CD4-positive, alpha-beta T cell (primary cell): ENCODE data around the gene SKIL. TPM values are rescaled to one million over a fixed set of nuclear protein-coding genes. Genes with fewer than 3 reads are reported as not detected.

Experiments
- ATAC-seq: fragments of 200-7000 bp; cut with Tn5 transposase; one replicate; pipeline ENCODE4 v1.10.0; 2022; ENCODE audit warnings: mild to moderate bottlenecking; ENCODE audit not compliant: poor library complexity
- CTCF ChIA-PET: fragments of 350-600 bp; sonication (Branson Sonifier 250); formaldehyde crosslinking; loops from one replicate; lab custom pipeline; 2021; ENCODE audit warnings: antibody characterized with exemption, inconsistent platforms; lab: Charles Lee
- POLR2A ChIA-PET: fragments of 350-600 bp; sonication (Branson Sonifier 250); formaldehyde crosslinking; loops from one replicate; lab custom pipeline; 2021; ENCODE audit warnings: antibody characterized with exemption, inconsistent platforms; lab: Charles Lee
- DNase-seq, 14 experiments: peaks; one replicate each; pipeline ENCODE4 v3.0.0-alpha.2; 2013 to 2020; ENCODE audit warnings: mixed read lengths in 2 of 14
- H3K27ac ChIP-seq, 2 donors: one replicate each; pipeline versions ENCODE4 v1.5.1 to v1.7.0; 2013; ENCODE audit warnings: low read length in 2 of 2, low read depth in 1 of 2, mild to moderate bottlenecking in 1 of 2
- H3K27me3 ChIP-seq, 2 experiments: 1 replicate in 1 of 2; 2 replicates in 1 of 2; pipeline versions ENCODE4 v1.6.1 to v1.7.0; 2013; ENCODE audit warnings: low read length in 2 of 2, control low read depth in 1 of 2, mild to moderate bottlenecking in 1 of 2, moderate library complexity in 1 of 2; ENCODE audit not compliant: insufficient read depth in 2 of 2, control insufficient read depth in 1 of 2
- H3K36me3 ChIP-seq: one replicate; pipeline ENCODE4 v1.6.1; 2013; ENCODE audit warnings: low read length, control low read depth; ENCODE audit not compliant: insufficient read depth
- H3K4me1 ChIP-seq: one replicate; pipeline ENCODE4 v1.6.1; 2013; ENCODE audit warnings: low read length, control low read depth; ENCODE audit not compliant: insufficient read depth
- H3K4me3 ChIP-seq: one replicate; pipeline ENCODE4 v1.5.1; 2013; ENCODE audit warnings: mild to moderate bottlenecking, low read length, moderate library complexity
- H3K9me3 ChIP-seq, 2 experiments: 1 replicate in 1 of 2; 2 replicates in 1 of 2; pipeline versions ENCODE4 v1.6.1 to v1.7.0; 2013; ENCODE audit warnings: low read length in 2 of 2, mild to moderate bottlenecking in 2 of 2, control low read depth in 1 of 2, moderate library complexity in 1 of 2; ENCODE audit not compliant: control insufficient read depth in 1 of 2, insufficient read depth in 1 of 2
- H3K27ac Mint-ChIP-seq: one replicate; pipeline ENCODE4 v1.8.0; 2020; ENCODE audit warnings: mixed read lengths
- H3K27me3 Mint-ChIP-seq: one replicate; pipeline ENCODE4 v1.8.0; 2021; ENCODE audit warnings: mixed read lengths
- H3K36me3 Mint-ChIP-seq: one replicate; pipeline ENCODE4 v1.8.0; 2021; ENCODE audit warnings: low read depth, mixed read lengths
- H3K4me1 Mint-ChIP-seq: one replicate; pipeline ENCODE4 v1.8.0; 2021; ENCODE audit warnings: low read depth, mixed read lengths
- H3K4me3 Mint-ChIP-seq: one replicate; pipeline ENCODE4 v1.8.0; 2020; ENCODE audit warnings: mild to moderate bottlenecking, mixed read lengths
- H3K9me3 Mint-ChIP-seq: one replicate; pipeline ENCODE4 v1.8.0; 2020; ENCODE audit warnings: mixed read lengths
- intact Hi-C, 2 experiments: fragments of 100-400 bp; cut with DNase I in 1 of 2; cut with micrococcal nuclease in 1 of 2; formaldehyde crosslinking; loops; one replicate each; pipeline versions ENCODE4 v1.15.1 to v1.9.0; 2023 to 2025; cut with DNase I, micrococcal nuclease
- total RNA-seq, 174 experiments: library from RNA in 2 of 174; stranded (reverse) in 2 of 174; gene quantifications; one replicate each; pipeline ENCODE4 v1.2.3 and lab custom pipeline; 2021 to 2026
- TF ChIP-seq, protein P1 (sequence below): fragments of 200-600 bp; IDR thresholded peaks from one replicate; pipeline ENCODE4 v1.8.0; 2022; ENCODE audit warnings: antibody characterized with exemption, mild to moderate bottlenecking

The SKIL gene
- total RNA-seq, 2 experiments from 2014 or later = 121 to 130 TPM

DNA sequence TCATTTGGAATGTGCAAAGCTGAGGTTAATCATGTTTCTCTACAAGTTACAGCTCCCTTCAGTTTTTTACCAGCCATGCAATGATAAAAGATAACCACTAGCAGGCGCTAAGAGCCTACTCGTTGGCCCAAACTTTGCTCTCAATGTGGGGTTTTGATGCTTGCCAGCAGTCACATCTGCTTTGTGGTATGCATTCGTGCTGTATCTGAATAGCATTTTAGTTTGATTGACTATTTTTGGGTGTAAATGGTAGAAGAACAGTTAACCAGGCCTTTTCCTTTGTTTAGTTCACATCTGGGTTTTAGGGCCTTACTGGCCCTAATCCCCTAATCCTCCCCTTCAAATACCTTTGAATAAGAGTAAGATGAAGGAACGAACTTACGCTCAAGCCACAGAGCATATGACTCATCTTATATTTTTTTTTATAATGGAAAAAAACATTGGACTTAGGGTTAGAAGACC is 56.7 kb downstream of the SKIL start:
- Histone ChIP-seq H3K27me3 (peaks cover 13 to 14% of the 10 kb centered on the region in 2 experiments), H3K27ac (no peak overlapping the region), H3K9me3 (no peaks in the 10 kb centered on the region), H3K4me1 (peaks cover 10% of the 10 kb centered on the region), H3K36me3 (no peaks in the 10 kb centered on the region), H3K4me3 (no peak overlapping the region)
- DNase-seq (peak in 7 of 14 experiments; percentile 7 to 70 (median 45)), ATAC-seq (peak; percentile 78)
- intact Hi-C loops = loop anchor here (1.0 to 10.0 kb wide), 7 partner anchors 103 to 1931 kb away; no protein-coding TSS in a partner anchor
- ChIA-PET CTCF (interaction anchor here (0.7 to 2.9 kb wide), 16 partner anchors 10 to 1359 kb away, joined by 3 to 11 read pairs (median 3); no protein-coding TSS in a partner anchor), POLR2A (interaction anchor here (0.9 to 1.2 kb wide), 2 partner anchors 58 to 398 kb away, joined by 3 read pairs; no protein-coding TSS in a partner anchor)
- TF ChIP-seq, protein P1, sequence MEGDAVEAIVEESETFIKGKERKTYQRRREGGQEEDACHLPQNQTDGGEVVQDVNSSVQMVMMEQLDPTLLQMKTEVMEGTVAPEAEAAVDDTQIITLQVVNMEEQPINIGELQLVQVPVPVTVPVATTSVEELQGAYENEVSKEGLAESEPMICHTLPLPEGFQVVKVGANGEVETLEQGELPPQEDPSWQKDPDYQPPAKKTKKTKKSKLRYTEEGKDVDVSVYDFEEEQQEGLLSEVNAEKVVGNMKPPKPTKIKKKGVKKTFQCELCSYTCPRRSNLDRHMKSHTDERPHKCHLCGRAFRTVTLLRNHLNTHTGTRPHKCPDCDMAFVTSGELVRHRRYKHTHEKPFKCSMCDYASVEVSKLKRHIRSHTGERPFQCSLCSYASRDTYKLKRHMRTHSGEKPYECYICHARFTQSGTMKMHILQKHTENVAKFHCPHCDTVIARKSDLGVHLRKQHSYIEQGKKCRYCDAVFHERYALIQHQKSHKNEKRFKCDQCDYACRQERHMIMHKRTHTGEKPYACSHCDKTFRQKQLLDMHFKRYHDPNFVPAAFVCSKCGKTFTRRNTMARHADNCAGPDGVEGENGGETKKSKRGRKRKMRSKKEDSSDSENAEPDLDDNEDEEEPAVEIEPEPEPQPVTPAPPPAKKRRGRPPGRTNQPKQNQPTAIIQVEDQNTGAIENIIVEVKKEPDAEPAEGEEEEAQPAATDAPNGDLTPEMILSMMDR = peak; percentile 81
- no peaks in the 10 kb centered on the region for H3K9me3 Mint-ChIP-seq
- H3K27ac Mint-ChIP-seq = no peak overlapping the region
- H3K27me3 Mint-ChIP-seq = peaks cover 40% of the 10 kb centered on the region
- no peak overlapping the region for H3K4me3 Mint-ChIP-seq
- H3K4me1 Mint-ChIP-seq = peaks cover 5% of the 10 kb centered on the region
- H3K36me3 Mint-ChIP-seq = no peaks in the 10 kb centered on the region

DNA sequence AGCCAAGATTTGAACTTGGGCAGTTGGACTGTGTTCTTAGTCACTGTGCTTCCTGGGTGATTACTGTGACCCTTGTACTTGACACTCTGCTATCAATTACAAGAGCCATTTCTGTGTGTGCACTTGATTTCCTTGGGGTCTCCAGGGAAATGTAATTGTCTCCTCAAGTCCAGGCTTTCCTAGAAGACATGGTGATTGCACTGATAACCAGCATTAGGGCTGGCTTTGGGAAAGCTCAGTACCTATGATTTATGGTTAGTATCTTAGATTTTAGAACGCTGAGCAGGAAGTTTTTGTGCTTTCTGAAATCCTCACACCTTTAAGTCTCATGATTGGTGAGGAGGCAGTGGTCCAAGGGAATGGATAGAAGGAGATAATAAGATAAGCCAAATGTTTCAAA is 59.6 kb downstream of the SKIL start:
- Histone ChIP-seq H3K4me1 (peaks cover 23% of the 10 kb centered on the region), H3K9me3 (no peaks in the 10 kb centered on the region), H3K36me3 (no peaks in the 10 kb centered on the region), H3K27me3 (peaks cover 26 to 30% of the 10 kb centered on the region in 2 experiments), H3K27ac (no peak overlapping the region), H3K4me3 (no peak overlapping the region)
- no peak overlapping the region for H3K4me3 Mint-ChIP-seq
- DNase-seq (no peak), ATAC-seq (no peak)
- H3K9me3 Mint-ChIP-seq = no peaks in the 10 kb centered on the region
- intact Hi-C loops = loop anchor here in 1 of 2 experiments (10.0 kb wide), 2 partner anchors 1358 to 1928 kb away; no protein-coding TSS in a partner anchor
- H3K36me3 Mint-ChIP-seq = no peaks in the 10 kb centered on the region
- peaks cover 65% of the 10 kb centered on the region for H3K27me3 Mint-ChIP-seq
- TF ChIP-seq, protein P1 = no peak
- POLR2A ChIA-PET = no interaction called here
- CTCF ChIA-PET = no interaction called here
- H3K4me1 Mint-ChIP-seq = peaks cover 12% of the 10 kb centered on the region
- H3K27ac Mint-ChIP-seq = no peak overlapping the region

DNA sequence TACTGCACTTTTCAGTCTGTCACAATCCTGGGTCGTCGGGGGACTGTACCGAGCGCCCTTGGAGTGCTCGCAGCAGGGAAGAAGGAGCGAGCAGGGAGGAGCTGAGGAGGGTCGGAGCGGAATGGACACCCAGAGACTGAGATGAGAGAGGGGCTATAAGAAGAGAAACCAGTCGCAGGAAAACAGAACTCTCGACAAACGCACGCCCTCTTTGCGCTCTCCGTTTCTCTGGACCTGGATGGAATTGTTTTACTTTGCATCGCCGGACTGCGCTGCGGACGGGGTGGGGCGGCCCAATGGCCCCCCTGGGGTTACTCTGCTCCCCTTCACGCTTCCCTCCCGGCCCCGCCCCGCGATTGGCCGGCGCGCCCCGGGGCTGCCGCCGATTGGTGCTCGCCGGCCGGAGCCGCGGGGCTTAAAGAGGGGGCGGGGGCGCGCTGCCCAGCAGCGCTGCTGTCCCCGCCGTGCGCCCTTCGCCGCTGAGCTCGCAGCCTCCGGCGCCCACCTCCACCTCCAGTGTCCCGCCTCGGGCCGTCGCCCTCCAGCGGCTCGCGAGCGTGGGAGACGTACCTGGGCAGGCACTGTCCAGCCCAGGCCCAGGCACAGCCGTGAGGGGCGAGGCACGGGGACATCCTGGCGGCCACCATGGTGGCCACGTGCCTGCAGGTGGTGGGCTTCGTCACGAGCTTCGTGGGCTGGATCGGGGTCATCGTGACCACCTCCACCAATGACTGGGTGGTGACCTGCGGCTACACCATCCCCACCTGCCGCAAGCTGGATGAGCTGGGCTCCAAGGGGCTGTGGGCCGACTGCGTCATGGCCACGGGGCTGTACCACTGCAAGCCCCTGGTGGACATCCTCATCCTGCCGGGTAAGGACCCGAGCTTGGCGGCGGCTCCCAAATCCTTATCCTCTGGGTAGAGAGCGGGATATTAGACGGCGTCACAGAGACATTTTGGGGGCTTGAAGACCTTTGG is 61.2 kb downstream of the SKIL start, which contains the start of gene CLDN11:
Gene CLDN11, plus strand, starts transcription at position 447 of the 977 bp plus-strand sequence. Its CDS starts 199 bp downstream, at position 646.
- ATAC-seq (no peak), DNase-seq (no peak)
- TF ChIP-seq, protein P1 = no peak
- no peaks in the 10 kb centered on the region for H3K36me3 Mint-ChIP-seq
- no peaks in the 10 kb centered on the region for H3K36me3 ChIP-seq
- H3K27ac ChIP-seq = no peak within 1 kb of the TSS
- peaks cover 12% of the 10 kb centered on the region for H3K4me1 Mint-ChIP-seq
- H3K27me3 ChIP-seq = peaks cover 26 to 30% of the 10 kb centered on the region in 2 experiments
- intact Hi-C loops = loop anchor here in 1 of 2 experiments (10.0 kb wide), 2 partner anchors 1356 to 1926 kb away; no protein-coding TSS in a partner anchor
- H3K4me3 ChIP-seq = peak within 1 kb of the TSS; percentile 20
- POLR2A ChIA-PET = no interaction called here
- no peaks in the 10 kb centered on the region for H3K9me3 ChIP-seq
- H3K27me3 Mint-ChIP-seq = peaks cover 65% of the 10 kb centered on the region
- CTCF ChIA-PET = no interaction called here
- H3K9me3 Mint-ChIP-seq = no peaks in the 10 kb centered on the region
- H3K4me3 Mint-ChIP-seq = peak within 1 kb of the TSS; percentile 85
- no peak within 1 kb of the TSS for H3K27ac Mint-ChIP-seq
- H3K4me1 ChIP-seq = peaks cover 23% of the 10 kb centered on the region
